HG03342 (cell line): Measurements from ENCODE around the gene OVCH2.

ENCODE experiments used
- ATAC-seq: cut with Tn5 transposase; IDR thresholded peaks from one replicate; pipeline ENCODE4 v1.9.1; 2021; ENCODE audit warnings: mild to moderate bottlenecking, moderate library complexity; ENCODE audit not compliant: unreplicated experiment

Gene OVCH2

DNA sequence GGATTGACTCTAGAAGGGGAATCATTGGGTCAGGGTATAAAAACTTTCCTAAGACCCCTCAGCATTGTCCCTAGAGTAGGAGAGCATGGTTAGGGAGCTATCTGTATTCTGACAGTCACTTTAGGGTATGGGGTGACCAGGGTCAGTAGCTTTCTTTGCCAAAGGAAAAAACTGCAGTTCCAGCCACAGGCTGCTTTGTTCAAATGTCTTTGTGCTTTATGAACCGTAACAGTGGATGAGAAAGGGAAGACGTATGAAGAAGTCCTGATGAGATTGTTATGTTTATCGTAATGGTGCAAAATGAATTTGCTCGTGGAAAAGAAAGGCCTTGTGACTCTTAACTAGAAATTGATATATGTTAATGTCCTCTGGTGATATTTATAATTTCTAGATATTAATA, 63.0 kb downstream of the OVCH2 start:
- ATAC-seq: no peak

DNA sequence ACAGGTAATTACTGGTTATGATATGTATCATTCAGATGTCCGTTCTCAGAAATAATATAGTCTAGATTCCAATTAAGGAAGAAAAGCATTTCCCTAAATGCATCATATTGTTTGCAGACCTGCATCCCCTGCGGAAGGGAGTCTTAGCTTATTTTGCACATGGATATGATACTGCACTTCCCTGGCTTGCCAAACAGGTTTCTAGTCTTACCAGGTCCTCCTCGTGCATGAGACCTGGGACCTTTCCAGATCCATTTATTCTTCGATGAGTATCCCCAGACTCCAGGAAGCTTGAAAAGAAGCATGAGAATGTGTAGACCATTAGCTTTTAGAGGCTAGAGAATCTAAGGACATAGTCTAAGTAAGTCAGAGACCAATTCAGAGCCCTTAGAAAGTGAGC, 63.5 kb downstream of the OVCH2 start:
- ATAC-seq: no peak

- no peak for ATAC-seq
These were observed 65.5 kb downstream of the OVCH2 start for GRCh38 chr11:7640816-7641215.

DNA sequence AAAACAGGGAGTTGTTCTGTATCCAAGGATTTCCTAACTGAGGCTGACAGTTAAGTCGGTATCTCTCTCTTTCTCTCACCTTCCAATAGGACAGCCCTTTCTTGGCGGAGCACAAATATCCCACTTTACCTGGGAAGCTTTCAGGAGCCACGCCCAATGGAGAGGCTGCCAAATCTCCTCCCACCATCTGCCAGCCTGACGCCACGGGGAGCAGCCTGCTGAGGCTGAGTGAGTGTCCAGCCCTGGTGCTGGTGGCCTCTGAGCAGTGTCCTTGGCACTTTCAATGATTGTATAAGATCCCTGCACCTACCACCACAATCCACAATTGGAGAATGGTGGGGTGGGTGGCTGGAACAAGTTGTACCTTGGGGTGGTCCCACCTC, 66.6 kb downstream of the OVCH2 start:
- no peak for ATAC-seq
